SJSA1 (cell line): Measurements from ENCODE around the gene SC5D. TPM values are rescaled to one million over a fixed set of nuclear protein-coding genes. Genes with fewer than 3 reads are reported as not detected.

Experiments used
- DNase-seq, 2 experiments: peaks; one replicate each; pipeline ENCODE4 v3.0.0-alpha.2; 2015 to 2020; ENCODE audit warnings: low spot score in 2 of 2, low read depth in 1 of 2
- H3K27ac ChIP-seq: fragments of 250-450 bp; sonication (Bioruptor Pico); 2 replicates; pipeline ENCODE4 v1.5.1; 2020; ENCODE audit warnings: mild to moderate bottlenecking, moderate library complexity
- H3K27me3 ChIP-seq: fragments of 250-450 bp; sonication (Bioruptor Pico); replicated peaks from 2 replicates; pipeline ENCODE4 v1.5.1; 2020; ENCODE audit warnings: mild to moderate bottlenecking, moderate library complexity
- H3K36me3 ChIP-seq: fragments of 250-450 bp; sonication (Bioruptor Pico); 2 replicates; pipeline ENCODE4 v1.5.1; 2020; ENCODE audit warnings: mild to moderate bottlenecking
- H3K4me1 ChIP-seq: fragments of 250-450 bp; sonication (Bioruptor Pico); replicated peaks from 2 replicates; pipeline ENCODE4 v1.6.1; 2021; ENCODE audit warnings: mild to moderate bottlenecking
- H3K4me3 ChIP-seq: fragments of 250-450 bp; sonication (Bioruptor Pico); 2 replicates; pipeline ENCODE4 v1.5.1; 2020; ENCODE audit warnings: mild to moderate bottlenecking
- H3K9me3 ChIP-seq: fragments of 250-450 bp; sonication (Bioruptor Pico); replicated peaks from 2 replicates; pipeline ENCODE4 v1.5.1; 2020; ENCODE audit warnings: mild to moderate bottlenecking
- total RNA-seq: library from RNA; depleted of rRNA; stranded (reverse); fragments of >200 nt; shearing (Covaris generic); gene quantifications from 2 replicates; pipeline ENCODE4 v1.2.3, GENCODE V29; 2014

SC5D gene
- total RNA-seq, 1 experiment from 2014 or later: 22.0 TPM

DNA sequence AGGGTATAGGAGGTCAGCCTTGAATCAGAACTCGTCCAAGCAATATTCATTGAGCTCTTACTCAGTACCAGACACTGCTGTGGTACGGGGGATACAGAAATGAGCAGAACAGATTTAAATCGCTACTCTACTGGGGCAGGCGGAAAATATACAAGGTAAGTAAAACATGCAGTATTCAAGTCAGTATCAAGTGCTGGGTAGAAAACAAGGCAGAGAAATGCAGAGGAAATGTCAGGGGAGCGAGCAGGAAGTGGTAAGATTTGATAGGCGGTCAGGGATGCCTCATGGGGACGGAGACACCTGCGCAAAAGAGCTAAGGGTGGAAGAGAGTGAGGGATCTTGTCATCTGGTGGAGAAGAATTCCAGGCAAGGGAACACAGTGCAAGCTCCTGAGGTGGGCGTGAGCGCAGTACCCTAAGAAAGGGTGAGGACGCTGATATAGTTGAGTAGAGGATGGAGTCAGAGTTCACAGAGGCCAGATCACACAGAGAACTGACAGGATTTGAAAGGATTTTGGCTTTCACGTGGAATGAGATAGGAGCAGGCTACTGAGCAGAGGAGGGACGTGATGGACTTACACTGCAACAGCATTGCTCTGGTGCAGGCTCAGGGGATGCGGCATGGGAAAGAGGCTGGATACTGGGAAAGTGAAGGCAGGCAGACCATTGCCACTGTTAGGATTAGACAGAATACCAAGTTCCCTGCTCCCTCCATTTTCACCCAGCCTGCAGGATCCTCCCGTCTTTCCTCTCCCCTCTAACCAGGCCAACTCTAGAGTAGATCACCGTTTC lies 35.8 kb downstream of the SC5D start:
- no peaks in the 10 kb centered on the region for H3K27me3 ChIP-seq
- DNase-seq: no peak

DNA sequence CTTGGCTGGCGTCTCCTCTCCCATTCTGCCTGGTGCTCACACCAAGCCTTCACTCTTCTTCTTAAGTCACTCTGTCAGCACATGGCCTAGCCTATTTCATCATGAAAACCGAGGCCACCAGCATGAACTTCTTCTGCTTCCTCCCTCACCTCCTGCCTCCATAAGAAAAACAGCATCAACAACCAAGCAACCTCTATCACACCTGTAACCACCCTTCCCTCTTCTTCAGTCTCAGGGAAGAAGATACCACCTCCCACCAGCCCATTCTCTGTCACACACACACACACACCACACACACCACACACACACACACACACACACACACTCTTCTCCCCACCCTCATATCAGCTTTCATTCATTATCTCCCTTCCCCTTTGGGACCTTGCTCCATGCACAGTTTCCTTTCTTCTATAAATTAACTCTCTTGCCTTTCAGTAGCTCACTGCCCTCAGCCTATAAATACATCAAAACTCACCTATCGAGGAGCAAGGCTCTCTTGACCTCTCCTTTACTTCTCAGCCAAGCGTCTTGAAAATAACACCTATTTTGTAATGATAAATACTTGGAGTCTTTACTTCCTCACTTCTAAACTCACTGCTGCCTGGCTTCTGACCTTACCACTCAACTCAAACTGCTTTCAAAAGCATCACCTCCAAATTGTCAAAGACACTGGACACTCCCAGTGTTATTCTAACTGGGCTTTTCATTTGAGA lies 36.6 kb downstream of the SC5D start:
- H3K27me3 ChIP-seq: no peaks in the 10 kb centered on the region
- no peak for DNase-seq
- H3K27ac ChIP-seq: no peak overlapping the region
- no peaks in the 10 kb centered on the region for H3K4me1 ChIP-seq
- H3K9me3 ChIP-seq: no peaks in the 10 kb centered on the region
- H3K4me3 ChIP-seq: no peak overlapping the region
- no peaks in the 10 kb centered on the region for H3K36me3 ChIP-seq

More for the DNA sequence above, 35.8 kb downstream of the SC5D start:
- H3K27ac ChIP-seq: no peak overlapping the region
- no peak overlapping the region for H3K4me3 ChIP-seq
- no peaks in the 10 kb centered on the region for H3K9me3 ChIP-seq
- H3K36me3 ChIP-seq: no peaks in the 10 kb centered on the region
- H3K4me1 ChIP-seq: no peaks in the 10 kb centered on the region

DNA sequence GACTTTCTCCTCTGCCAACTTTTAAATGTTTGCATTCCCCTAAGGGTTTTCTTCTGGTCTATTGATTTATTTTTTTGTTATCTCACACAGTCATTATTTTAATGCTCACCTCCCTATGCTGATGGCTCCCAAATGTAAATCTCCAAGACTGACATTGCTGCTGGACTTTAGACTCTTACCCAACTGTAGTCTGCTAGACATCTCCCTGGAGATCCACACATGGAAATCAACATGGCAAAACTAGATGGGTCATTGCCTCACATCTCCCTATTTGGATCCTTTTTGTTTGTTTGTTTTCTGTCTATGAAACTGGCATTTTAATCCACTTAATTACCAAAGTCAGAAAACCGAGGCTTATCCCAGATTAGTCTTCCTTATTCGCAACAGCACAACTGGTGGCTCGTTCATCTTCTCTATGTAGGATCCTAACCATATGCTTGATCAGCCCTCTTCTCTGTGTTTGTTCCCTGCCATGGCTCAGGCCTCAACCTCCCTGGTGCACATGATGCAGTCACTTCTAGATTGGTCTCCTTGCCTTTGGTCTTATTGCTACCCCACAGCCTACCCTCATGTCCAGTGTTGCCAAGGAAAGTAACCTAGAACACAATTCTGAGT lies 37.3 kb downstream of the SC5D start:
- no peak overlapping the region for H3K4me3 ChIP-seq

DNA sequence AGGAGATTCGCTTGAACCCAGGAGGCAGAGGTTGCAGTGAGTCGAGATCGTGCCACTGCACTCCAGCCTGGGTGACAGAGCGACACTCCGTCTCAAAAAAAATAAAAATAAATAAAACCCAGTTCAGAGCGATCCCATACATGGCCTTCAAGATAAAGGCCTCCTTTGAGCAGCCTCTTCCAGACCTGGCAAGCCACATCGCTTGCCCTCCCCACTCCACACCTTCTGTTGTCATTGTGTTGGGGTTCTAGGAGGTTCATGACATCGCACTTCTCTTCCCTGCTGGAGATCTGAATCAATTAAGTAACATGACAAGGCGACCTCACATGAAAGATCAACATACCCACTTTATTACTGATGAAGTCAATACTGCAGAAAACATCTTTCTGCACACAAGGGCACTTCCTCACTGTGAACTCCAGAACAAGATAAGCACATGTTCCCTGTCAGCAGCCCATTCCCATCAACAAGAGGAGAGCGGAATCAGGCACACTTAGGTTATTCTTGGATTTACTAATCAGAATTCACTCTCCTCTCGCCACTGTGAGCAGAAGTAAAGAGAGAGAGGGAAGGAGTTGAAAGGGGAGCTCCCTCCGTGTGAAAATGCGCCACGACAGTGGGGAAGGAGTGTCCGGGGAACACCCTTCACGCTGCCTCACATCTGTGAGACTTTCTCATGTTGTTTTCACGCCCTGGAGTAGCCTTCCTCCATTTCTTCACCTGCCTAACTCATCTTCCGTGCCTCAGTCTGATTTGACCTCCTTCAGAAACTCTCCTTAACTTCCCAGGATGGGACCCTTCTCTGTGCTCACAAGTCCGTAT lies 38.3 kb downstream of the SC5D start:
- DNase-seq: no peak
- Histone ChIP-seq H3K4me3 (no peak overlapping the region), H3K9me3 (no peaks in the 10 kb centered on the region), H3K36me3 (no peaks in the 10 kb centered on the region), H3K4me1 (no peaks in the 10 kb centered on the region), H3K27me3 (no peaks in the 10 kb centered on the region; the same call in 1 of the 2 replicates), H3K27ac (no peak overlapping the region)

More for the DNA sequence above, 37.3 kb downstream of the SC5D start:
- Histone ChIP-seq H3K27me3 (no peaks in the 10 kb centered on the region; the same call in 1 of the 2 replicates), H3K36me3 (no peaks in the 10 kb centered on the region), H3K27ac (no peak overlapping the region), H3K4me1 (no peaks in the 10 kb centered on the region), H3K9me3 (no peaks in the 10 kb centered on the region)
- DNase-seq: no peak

DNA sequence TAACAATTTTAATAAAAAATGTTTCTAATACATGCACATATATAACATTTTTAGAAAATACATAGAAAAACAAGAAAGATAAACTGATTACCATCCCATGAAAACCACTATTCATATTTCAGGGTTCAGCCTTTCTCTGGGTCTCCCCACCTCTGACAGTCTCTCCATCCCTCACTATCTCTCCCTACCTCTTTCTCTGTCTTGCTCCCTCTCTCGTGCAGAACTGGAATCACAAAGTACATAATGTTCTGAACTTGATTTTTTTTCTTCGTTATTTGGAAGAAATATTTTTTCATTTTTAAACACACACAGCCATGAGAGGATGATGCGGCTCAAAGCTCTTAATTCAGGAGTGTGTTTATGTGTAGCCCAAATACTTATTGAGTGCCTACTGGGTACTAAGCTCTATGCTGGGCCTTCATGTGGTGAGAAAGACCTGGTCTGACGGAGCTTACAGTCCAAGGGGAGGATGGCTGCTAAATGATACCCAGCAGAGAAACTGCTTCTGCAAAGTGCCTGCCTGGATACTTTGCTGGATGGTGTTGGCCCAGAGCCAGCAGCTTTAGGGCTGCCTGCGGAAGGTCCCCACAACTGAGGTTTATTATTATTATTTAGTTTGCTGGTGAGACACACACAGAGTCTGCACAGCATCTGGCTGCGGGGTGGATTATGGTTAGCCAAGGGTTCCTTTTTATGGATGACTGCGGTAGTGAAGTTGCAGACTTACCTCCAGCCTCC lies 42.6 kb downstream of the SC5D start:
- DNase-seq: no peak
- no peaks in the 10 kb centered on the region for H3K4me1 ChIP-seq
- no peak overlapping the region for H3K4me3 ChIP-seq
- H3K27me3 ChIP-seq: no peaks in the 10 kb centered on the region; the same call in 1 of the 2 replicates
- H3K9me3 ChIP-seq: no peaks in the 10 kb centered on the region
- H3K36me3 ChIP-seq: no peaks in the 10 kb centered on the region
- no peak overlapping the region for H3K27ac ChIP-seq

DNA sequence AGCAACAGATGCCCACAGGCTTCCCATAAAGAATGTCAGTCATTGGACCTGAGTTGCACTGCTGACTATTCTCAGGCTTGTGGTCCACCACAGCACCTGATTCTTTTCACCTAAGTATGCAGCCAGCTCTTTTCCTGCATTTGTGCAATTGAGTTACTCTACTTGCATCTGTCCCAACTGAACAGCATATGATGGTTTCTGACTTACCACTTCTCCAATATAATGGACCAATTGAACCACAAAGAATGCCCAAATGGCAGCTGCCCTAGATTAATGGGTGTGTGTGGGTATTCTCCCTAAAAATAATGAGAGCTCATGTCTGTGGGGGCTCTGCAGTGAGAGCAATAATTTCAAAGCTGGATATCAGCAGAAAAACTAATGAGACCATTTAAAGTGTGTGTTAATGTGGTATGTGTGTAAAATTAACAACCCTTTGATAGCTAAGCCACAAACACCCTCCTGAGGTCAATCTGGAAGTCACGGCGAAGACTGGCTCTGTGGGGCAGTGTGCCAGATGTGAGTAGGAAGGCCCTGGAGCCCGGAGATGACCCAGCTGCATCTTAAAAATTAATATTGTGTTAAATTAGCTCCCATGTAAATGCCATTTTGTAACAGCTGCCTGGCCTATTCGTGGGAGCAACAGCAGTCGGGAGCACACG lies 43.8 kb downstream of the SC5D start:
- DNase-seq: no peak
- H3K27me3 ChIP-seq: no peaks in the 10 kb centered on the region; the same call in 1 of the 2 replicates
- no peak overlapping the region for H3K4me3 ChIP-seq
- no peaks in the 10 kb centered on the region for H3K4me1 ChIP-seq
- H3K36me3 ChIP-seq: no peaks in the 10 kb centered on the region
- no peak overlapping the region for H3K27ac ChIP-seq
- H3K9me3 ChIP-seq: no peaks in the 10 kb centered on the region

DNA sequence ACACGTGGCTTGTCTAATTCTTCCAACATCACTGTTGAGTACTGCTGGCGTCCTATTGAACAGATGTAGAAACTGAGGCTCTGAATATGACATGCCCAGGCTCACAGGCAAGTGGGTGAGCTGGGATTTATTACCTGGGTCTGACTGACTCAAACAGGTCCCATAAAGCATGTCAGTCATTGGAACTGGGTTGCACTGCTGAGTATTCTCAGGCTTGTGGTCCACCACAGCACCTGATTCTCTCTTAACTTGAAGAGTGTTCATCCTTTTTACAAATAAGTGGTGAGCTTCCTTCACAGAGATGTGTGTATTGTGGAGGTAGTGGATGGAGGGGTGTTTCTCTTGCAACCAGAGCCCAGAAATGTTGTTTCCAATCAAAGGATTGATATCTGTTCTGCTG lies 44.5 kb downstream of the SC5D start:
- Histone ChIP-seq H3K4me3 (no peak overlapping the region), H3K27ac (no peak overlapping the region), H3K4me1 (no peaks in the 10 kb centered on the region), H3K27me3 (no peaks in the 10 kb centered on the region; the same call in 1 of the 2 replicates), H3K9me3 (no peaks in the 10 kb centered on the region), H3K36me3 (no peaks in the 10 kb centered on the region)
- DNase-seq: no peak

DNA sequence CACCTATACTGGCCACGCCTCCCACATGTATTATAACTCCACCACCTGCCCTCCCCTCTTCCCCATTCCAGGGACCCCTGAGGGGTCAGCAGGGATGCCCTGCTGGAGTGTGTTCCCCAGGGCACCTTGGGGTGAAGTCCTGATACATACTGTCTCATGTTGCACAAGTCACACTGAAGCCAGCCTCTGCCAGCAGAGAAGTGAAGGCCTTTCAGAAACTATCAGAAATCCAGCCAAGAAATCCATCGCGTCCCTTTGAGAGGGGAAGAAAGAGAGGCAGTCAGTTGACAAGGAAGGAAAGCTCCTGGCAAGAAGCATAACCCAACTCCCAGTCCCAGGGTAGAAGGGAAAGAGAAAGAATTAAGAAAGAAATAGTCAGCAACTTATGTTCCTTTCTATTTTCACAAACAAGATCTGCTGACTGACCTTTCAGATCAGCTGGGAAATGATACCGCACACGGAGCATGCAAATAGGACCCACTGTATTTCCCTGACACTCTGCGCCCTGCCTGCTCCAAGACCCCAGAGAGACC lies 45.2 kb downstream of the SC5D start:
- H3K27ac ChIP-seq: no peak overlapping the region
- H3K4me3 ChIP-seq: no peak overlapping the region
- no peaks in the 10 kb centered on the region for H3K4me1 ChIP-seq
- no peak for DNase-seq
- no peaks in the 10 kb centered on the region for H3K36me3 ChIP-seq
- no peaks in the 10 kb centered on the region for H3K9me3 ChIP-seq
- H3K27me3 ChIP-seq: no peaks in the 10 kb centered on the region; the same call in 1 of the 2 replicates

DNA sequence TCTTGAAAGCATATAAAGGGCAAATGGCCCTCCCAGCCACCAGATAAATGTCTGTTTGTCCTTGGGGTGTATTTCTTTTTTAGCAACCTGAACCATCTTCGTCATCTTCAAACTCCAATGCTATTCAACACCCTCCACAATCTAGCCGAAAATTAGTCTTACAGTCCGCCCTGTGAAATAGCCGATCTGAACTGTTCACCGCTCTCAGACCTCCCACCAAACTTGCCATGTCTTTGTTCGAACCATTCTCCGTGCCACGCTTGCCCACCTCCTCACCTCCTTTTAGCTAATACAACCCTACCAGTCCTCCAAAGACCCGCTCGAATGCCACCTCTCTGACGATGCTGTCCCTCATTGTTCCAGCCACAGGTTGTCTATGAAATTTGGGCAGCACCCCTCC lies 46.0 kb downstream of the SC5D start:
- Histone ChIP-seq H3K4me3 (no peak overlapping the region), H3K4me1 (no peaks in the 10 kb centered on the region)

DNA sequence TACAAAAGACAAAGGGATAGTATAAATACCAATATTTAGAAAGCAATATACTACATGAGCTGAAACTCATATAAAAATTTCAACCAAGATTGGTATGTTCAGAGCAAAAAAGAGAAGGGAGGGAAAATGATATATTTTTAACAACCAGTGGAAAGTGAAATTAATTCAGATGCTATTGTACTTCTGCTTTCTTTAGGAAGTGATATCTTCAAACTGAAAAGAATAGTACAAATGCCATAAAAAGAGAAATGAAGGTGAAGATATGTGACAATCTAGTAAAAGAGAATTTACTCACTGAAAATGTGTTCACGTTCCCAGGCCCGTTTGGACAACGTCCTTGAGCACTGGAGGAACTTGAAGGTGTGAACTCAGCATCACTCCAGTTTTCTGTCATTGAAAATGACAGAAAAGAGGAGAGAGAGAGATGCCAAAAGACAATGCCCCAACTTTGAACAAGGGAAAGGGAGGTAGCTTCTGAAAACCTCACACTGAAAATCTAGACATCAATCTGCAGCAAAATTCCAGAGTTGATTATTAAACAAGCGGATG lies 47.5 kb downstream of the SC5D start:
- Histone ChIP-seq H3K27ac (no peak overlapping the region), H3K27me3 (no peaks in the 10 kb centered on the region), H3K4me3 (no peak overlapping the region), H3K36me3 (no peaks in the 10 kb centered on the region), H3K9me3 (no peaks in the 10 kb centered on the region), H3K4me1 (no peaks in the 10 kb centered on the region)
- DNase-seq: no peak

More for the DNA sequence above, 46.0 kb downstream of the SC5D start:
- Histone ChIP-seq H3K9me3 (no peaks in the 10 kb centered on the region), H3K27me3 (no peaks in the 10 kb centered on the region; the same call in 1 of the 2 replicates), H3K27ac (no peak overlapping the region), H3K36me3 (no peaks in the 10 kb centered on the region)
- DNase-seq: no peak

DNA sequence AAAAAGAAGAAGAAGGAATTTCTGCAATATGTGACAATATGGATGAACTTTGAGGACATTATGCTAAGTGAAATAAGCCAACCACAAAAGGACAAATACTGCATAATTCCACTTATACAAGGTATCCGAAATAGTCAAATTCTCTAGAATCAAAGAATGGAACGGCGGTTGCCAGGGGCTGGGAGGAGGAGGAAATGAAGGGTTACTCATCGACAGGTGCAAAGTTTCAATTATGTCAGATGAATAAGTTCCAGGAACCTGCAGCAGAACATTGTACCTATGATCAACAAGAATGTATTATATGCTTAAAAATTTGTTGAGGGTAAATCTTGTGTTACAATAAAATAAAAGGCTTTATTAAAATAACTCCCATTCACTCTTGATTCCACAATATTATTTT lies 49.0 kb downstream of the SC5D start:
- H3K4me1 ChIP-seq: no peaks in the 10 kb centered on the region
- no peaks in the 10 kb centered on the region for H3K9me3 ChIP-seq
- no peak for DNase-seq
- no peak overlapping the region for H3K4me3 ChIP-seq
- no peaks in the 10 kb centered on the region for H3K36me3 ChIP-seq
- no peak overlapping the region for H3K27ac ChIP-seq
- no peaks in the 10 kb centered on the region for H3K27me3 ChIP-seq

DNA sequence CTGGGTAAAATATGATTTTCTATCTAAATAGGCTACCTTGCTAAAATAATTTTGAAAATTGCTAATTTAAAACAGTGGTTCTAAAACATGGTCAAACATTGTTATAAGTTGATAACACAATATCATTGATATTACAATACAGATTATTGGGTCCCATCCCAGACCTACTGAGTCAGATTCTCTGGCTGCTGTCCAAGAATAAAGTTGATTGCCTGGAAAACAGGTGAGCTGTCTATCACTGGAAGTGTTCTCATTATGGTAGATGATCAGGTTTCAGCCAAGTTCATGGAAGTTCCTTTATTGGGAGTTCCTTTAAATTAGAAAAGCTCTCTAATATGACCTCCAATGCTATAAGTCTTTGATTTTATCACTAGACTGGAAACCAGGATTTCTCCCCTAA lies 52.3 kb downstream of the SC5D start:
- Histone ChIP-seq H3K27ac (no peak overlapping the region), H3K4me1 (no peaks in the 10 kb centered on the region), H3K9me3 (no peaks in the 10 kb centered on the region), H3K4me3 (no peak overlapping the region), H3K36me3 (no peaks in the 10 kb centered on the region), H3K27me3 (no peaks in the 10 kb centered on the region)
- no peak for DNase-seq
